ENCODE measurements around the gene IVL.

IVL gene

GRCh38 chr1:152873495-152873894, 34.9 kb upstream of the IVL start:
- Histone ChIP-seq H3K4me2 (ENCODE audit: low read depth, low read length, poor library complexity, severe bottlenecking) (no peak overlapping the region), H3K27ac (ENCODE audit: low read depth, low read length) (no peak overlapping the region), H3K9me3 (ENCODE audit: insufficient read depth, low read length) (no peaks in the 10 kb centered on the region), H3K4me3 (ENCODE audit: insufficient read depth, low read length, poor library complexity, severe bottlenecking) (no peak overlapping the region), H2AFZ (ENCODE audit: low read depth, low read length, severe bottlenecking) (no peak overlapping the region), H3F3A (ENCODE audit: insufficient read depth) (no peaks in the 10 kb centered on the region), H3K27me3 (ENCODE audit: low read length) (no peaks in the 10 kb centered on the region), H4K20me1 (ENCODE audit: low read depth, low read length) (no peaks in the 10 kb centered on the region), H3K9me2 (replicated peaks; ENCODE audit: insufficient read depth, low read length) (no peaks in the 10 kb centered on the region), H3K79me2 (ENCODE audit: insufficient read depth, low read length) (no peaks in the 10 kb centered on the region), H3K36me3 (ENCODE audit: low read length) (no peaks in the 10 kb centered on the region), H3K9ac (ENCODE audit: low read length) (no peak overlapping the region)
- TF ChIP-seq EZH2phosphoT487 (conservative IDR thresholded peaks at IDR 0.05; ENCODE audit: low read length) (no peak), CTCF (IDR thresholded peaks at IDR 0.05; ENCODE audit: insufficient read depth, low read length, poor library complexity, severe bottlenecking) (no peak)

GRCh38 chr1:152876827-152877226, 31.5 kb upstream of the IVL start:
- no peaks in the 10 kb centered on the region for H3K27me3 ChIP-seq (ENCODE audit: low read length)
- no peak overlapping the region for H2AFZ ChIP-seq (ENCODE audit: low read depth, low read length, severe bottlenecking)
- no peaks in the 10 kb centered on the region for H3K9me2 ChIP-seq (replicated peaks; ENCODE audit: insufficient read depth, low read length)
- H3K9ac ChIP-seq (ENCODE audit: low read length) = no peak overlapping the region
- H3K36me3 ChIP-seq (ENCODE audit: low read length) = no peaks in the 10 kb centered on the region
- TF ChIP-seq CTCF (IDR thresholded peaks at IDR 0.05; ENCODE audit: insufficient read depth, low read length, poor library complexity, severe bottlenecking) (no peak), EZH2phosphoT487 (conservative IDR thresholded peaks at IDR 0.05; ENCODE audit: low read length) (no peak)
- no peak overlapping the region for H3K4me2 ChIP-seq (ENCODE audit: low read depth, low read length, poor library complexity, severe bottlenecking)
- no peaks in the 10 kb centered on the region for H3F3A ChIP-seq (ENCODE audit: insufficient read depth)
- H3K79me2 ChIP-seq (ENCODE audit: insufficient read depth, low read length) = no peaks in the 10 kb centered on the region
- no peaks in the 10 kb centered on the region for H4K20me1 ChIP-seq (ENCODE audit: low read depth, low read length)
- H3K27ac ChIP-seq (ENCODE audit: low read depth, low read length) = no peak overlapping the region
- no peaks in the 10 kb centered on the region for H3K9me3 ChIP-seq (ENCODE audit: insufficient read depth, low read length)
- H3K4me3 ChIP-seq (ENCODE audit: insufficient read depth, low read length, poor library complexity, severe bottlenecking) = no peak overlapping the region

- TF ChIP-seq CTCF (IDR thresholded peaks at IDR 0.05; ENCODE audit: insufficient read depth, low read length, poor library complexity, severe bottlenecking) (no peak), EZH2phosphoT487 (conservative IDR thresholded peaks at IDR 0.05; ENCODE audit: low read length) (no peak)
- Histone ChIP-seq H4K20me1 (ENCODE audit: low read depth, low read length) (no peaks in the 10 kb centered on the region), H3K9me3 (ENCODE audit: insufficient read depth, low read length) (no peaks in the 10 kb centered on the region), H3K36me3 (ENCODE audit: low read length) (no peaks in the 10 kb centered on the region), H3F3A (ENCODE audit: insufficient read depth) (no peaks in the 10 kb centered on the region), H3K27ac (ENCODE audit: low read depth, low read length) (no peak within 1 kb of the TSS), H3K4me3 (ENCODE audit: insufficient read depth, low read length, poor library complexity, severe bottlenecking) (no peak within 1 kb of the TSS), H3K27me3 (ENCODE audit: low read length) (no peaks in the 10 kb centered on the region), H3K79me2 (ENCODE audit: insufficient read depth, low read length) (no peaks in the 10 kb centered on the region), H2AFZ (ENCODE audit: low read depth, low read length, severe bottlenecking) (no peak within 1 kb of the TSS), H3K4me2 (ENCODE audit: low read depth, low read length, poor library complexity, severe bottlenecking) (no peak within 1 kb of the TSS), H3K9me2 (replicated peaks; ENCODE audit: insufficient read depth, low read length) (no peaks in the 10 kb centered on the region), H3K9ac (ENCODE audit: low read length) (no peak within 1 kb of the TSS)
Observed at GRCh38 chr1:152878042-152878441, 30.3 kb upstream of the IVL start, which contains the start of gene SMCP. SMCP (plus strand) TSS chr1:152878322; CDS start chr1:152884423, 6,101 bp downstream.

Measured in SU-DHL-6 (cell line).